CD4-positive, alpha-beta T cell (primary cell): ENCODE data around the gene AXDND1. TPM values are rescaled to one million over a fixed set of nuclear protein-coding genes. Genes with fewer than 3 reads are reported as not detected.
"Not testable (repeated sequence)": the region's sequence is repeated elsewhere in the genome, so short reads cannot be mapped to it uniquely, and the experiment has no call there.

Experiments
- ATAC-seq: fragments of 200-7000 bp; cut with Tn5 transposase; one replicate; pipeline ENCODE4 v1.10.0; 2022; ENCODE audit warnings: mild to moderate bottlenecking; ENCODE audit not compliant: poor library complexity
- CTCF ChIA-PET: fragments of 350-600 bp; sonication (Branson Sonifier 250); formaldehyde crosslinking; loops from one replicate; lab custom pipeline; 2021; ENCODE audit warnings: antibody characterized with exemption, inconsistent platforms; lab: Charles Lee
- POLR2A ChIA-PET: fragments of 350-600 bp; sonication (Branson Sonifier 250); formaldehyde crosslinking; loops from one replicate; lab custom pipeline; 2021; ENCODE audit warnings: antibody characterized with exemption, inconsistent platforms; lab: Charles Lee
- DNase-seq, 14 experiments: peaks; one replicate each; pipeline ENCODE4 v3.0.0-alpha.2; 2013 to 2020; ENCODE audit warnings: mixed read lengths in 2 of 14
- H3K27ac ChIP-seq, 2 donors: one replicate each; pipeline versions ENCODE4 v1.5.1 to v1.7.0; 2013; ENCODE audit warnings: low read length in 2 of 2, low read depth in 1 of 2, mild to moderate bottlenecking in 1 of 2
- H3K27me3 ChIP-seq, 2 experiments: 1 replicate in 1 of 2; 2 replicates in 1 of 2; pipeline versions ENCODE4 v1.6.1 to v1.7.0; 2013; ENCODE audit warnings: low read length in 2 of 2, control low read depth in 1 of 2, mild to moderate bottlenecking in 1 of 2, moderate library complexity in 1 of 2; ENCODE audit not compliant: insufficient read depth in 2 of 2, control insufficient read depth in 1 of 2
- H3K36me3 ChIP-seq: one replicate; pipeline ENCODE4 v1.6.1; 2013; ENCODE audit warnings: low read length, control low read depth; ENCODE audit not compliant: insufficient read depth
- H3K4me1 ChIP-seq: one replicate; pipeline ENCODE4 v1.6.1; 2013; ENCODE audit warnings: low read length, control low read depth; ENCODE audit not compliant: insufficient read depth
- H3K4me3 ChIP-seq: one replicate; pipeline ENCODE4 v1.5.1; 2013; ENCODE audit warnings: mild to moderate bottlenecking, low read length, moderate library complexity
- H3K9me3 ChIP-seq, 2 experiments: 1 replicate in 1 of 2; 2 replicates in 1 of 2; pipeline versions ENCODE4 v1.6.1 to v1.7.0; 2013; ENCODE audit warnings: low read length in 2 of 2, mild to moderate bottlenecking in 2 of 2, control low read depth in 1 of 2, moderate library complexity in 1 of 2; ENCODE audit not compliant: control insufficient read depth in 1 of 2, insufficient read depth in 1 of 2
- H3K27ac Mint-ChIP-seq: one replicate; pipeline ENCODE4 v1.8.0; 2020; ENCODE audit warnings: mixed read lengths
- H3K27me3 Mint-ChIP-seq: one replicate; pipeline ENCODE4 v1.8.0; 2021; ENCODE audit warnings: mixed read lengths
- H3K36me3 Mint-ChIP-seq: one replicate; pipeline ENCODE4 v1.8.0; 2021; ENCODE audit warnings: low read depth, mixed read lengths
- H3K4me1 Mint-ChIP-seq: one replicate; pipeline ENCODE4 v1.8.0; 2021; ENCODE audit warnings: low read depth, mixed read lengths
- H3K4me3 Mint-ChIP-seq: one replicate; pipeline ENCODE4 v1.8.0; 2020; ENCODE audit warnings: mild to moderate bottlenecking, mixed read lengths
- H3K9me3 Mint-ChIP-seq: one replicate; pipeline ENCODE4 v1.8.0; 2020; ENCODE audit warnings: mixed read lengths
- intact Hi-C, 2 experiments: fragments of 100-400 bp; cut with DNase I in 1 of 2; cut with micrococcal nuclease in 1 of 2; formaldehyde crosslinking; loops; one replicate each; pipeline versions ENCODE4 v1.15.1 to v1.9.0; 2023 to 2025; cut with DNase I, micrococcal nuclease
- total RNA-seq, 174 experiments: library from RNA in 2 of 174; stranded (reverse) in 2 of 174; gene quantifications; one replicate each; pipeline ENCODE4 v1.2.3 and lab custom pipeline; 2021 to 2026
- TF ChIP-seq, protein P1 (sequence below): fragments of 200-600 bp; IDR thresholded peaks from one replicate; pipeline ENCODE4 v1.8.0; 2022; ENCODE audit warnings: antibody characterized with exemption, mild to moderate bottlenecking

Gene AXDND1
- total RNA-seq, 2 experiments from 2014 or later = 1.1 TPM

DNA sequence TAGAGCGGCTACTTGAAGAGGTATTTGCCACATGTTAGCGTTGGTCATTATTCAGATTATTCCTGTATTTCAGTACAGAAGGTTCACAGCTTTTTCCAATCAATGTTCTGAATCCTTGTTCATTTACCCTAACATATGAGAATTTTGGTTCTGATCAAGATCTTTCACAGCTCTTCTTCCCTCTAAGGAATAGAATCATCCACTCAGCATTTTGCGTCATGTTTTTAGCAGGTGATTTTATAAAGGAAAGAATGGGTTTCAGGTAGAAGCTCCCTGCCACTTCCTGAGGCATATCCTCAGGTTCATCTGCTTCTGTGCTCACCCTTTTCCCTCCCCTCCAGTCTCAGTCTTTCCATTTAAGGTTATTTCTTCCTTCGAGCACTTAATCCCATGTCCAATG is 143.6 kb downstream of the AXDND1 start:
- Histone ChIP-seq H3K36me3 (no peaks in the 10 kb centered on the region), H3K27me3 (no peaks in the 10 kb centered on the region), H3K4me3 (no peak overlapping the region), H3K4me1 (no peaks in the 10 kb centered on the region), H3K9me3 (no peaks in the 10 kb centered on the region), H3K27ac (no peak overlapping the region)
- Mint-ChIP-seq H3K4me1 (no peaks in the 10 kb centered on the region), H3K27ac (no peak overlapping the region), H3K36me3 (no peaks in the 10 kb centered on the region), H3K9me3 (peaks cover 3% of the 10 kb centered on the region), H3K4me3 (no peak overlapping the region), H3K27me3 (no peaks in the 10 kb centered on the region)
- no peak for ATAC-seq
- ChIA-PET CTCF (no interaction called here), POLR2A (no interaction called here)
- intact Hi-C loops = no loop called here
- TF ChIP-seq, protein P1, sequence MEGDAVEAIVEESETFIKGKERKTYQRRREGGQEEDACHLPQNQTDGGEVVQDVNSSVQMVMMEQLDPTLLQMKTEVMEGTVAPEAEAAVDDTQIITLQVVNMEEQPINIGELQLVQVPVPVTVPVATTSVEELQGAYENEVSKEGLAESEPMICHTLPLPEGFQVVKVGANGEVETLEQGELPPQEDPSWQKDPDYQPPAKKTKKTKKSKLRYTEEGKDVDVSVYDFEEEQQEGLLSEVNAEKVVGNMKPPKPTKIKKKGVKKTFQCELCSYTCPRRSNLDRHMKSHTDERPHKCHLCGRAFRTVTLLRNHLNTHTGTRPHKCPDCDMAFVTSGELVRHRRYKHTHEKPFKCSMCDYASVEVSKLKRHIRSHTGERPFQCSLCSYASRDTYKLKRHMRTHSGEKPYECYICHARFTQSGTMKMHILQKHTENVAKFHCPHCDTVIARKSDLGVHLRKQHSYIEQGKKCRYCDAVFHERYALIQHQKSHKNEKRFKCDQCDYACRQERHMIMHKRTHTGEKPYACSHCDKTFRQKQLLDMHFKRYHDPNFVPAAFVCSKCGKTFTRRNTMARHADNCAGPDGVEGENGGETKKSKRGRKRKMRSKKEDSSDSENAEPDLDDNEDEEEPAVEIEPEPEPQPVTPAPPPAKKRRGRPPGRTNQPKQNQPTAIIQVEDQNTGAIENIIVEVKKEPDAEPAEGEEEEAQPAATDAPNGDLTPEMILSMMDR = no peak
- DNase-seq = no peak

DNA sequence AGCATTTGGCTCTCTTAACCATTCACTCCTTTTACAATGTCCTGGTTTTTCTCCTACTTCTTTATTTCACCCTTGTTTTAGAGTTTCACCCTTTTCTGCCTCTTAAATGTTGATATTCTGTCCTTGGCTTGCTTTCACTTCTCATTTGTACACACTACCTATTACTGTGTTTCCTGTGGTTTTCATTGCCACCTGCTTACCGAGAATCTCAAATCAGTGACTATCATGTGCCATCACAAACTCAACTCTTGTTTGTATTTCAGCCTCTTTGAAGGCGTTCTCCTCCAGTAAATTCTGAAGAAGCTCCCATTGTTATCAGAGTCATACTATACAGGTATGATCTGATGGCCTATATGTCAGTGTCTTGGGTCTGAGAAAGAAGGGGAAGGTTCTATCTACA is 144.3 kb downstream of the AXDND1 start:
- ATAC-seq (no peak), DNase-seq (no peak)
- CTCF ChIA-PET = no interaction called here
- Histone ChIP-seq H3K36me3 (no peaks in the 10 kb centered on the region), H3K27ac (no peak overlapping the region), H3K4me1 (no peaks in the 10 kb centered on the region), H3K9me3 (no peaks in the 10 kb centered on the region), H3K27me3 (no peaks in the 10 kb centered on the region), H3K4me3 (no peak overlapping the region)
- Mint-ChIP-seq H3K4me3 (no peak overlapping the region), H3K9me3 (peaks cover 3% of the 10 kb centered on the region), H3K27me3 (no peaks in the 10 kb centered on the region), H3K4me1 (no peaks in the 10 kb centered on the region), H3K36me3 (no peaks in the 10 kb centered on the region), H3K27ac (no peak overlapping the region)
- POLR2A ChIA-PET = no interaction called here
- TF ChIP-seq, protein P1 = no peak
- intact Hi-C loops = no loop called here

DNA sequence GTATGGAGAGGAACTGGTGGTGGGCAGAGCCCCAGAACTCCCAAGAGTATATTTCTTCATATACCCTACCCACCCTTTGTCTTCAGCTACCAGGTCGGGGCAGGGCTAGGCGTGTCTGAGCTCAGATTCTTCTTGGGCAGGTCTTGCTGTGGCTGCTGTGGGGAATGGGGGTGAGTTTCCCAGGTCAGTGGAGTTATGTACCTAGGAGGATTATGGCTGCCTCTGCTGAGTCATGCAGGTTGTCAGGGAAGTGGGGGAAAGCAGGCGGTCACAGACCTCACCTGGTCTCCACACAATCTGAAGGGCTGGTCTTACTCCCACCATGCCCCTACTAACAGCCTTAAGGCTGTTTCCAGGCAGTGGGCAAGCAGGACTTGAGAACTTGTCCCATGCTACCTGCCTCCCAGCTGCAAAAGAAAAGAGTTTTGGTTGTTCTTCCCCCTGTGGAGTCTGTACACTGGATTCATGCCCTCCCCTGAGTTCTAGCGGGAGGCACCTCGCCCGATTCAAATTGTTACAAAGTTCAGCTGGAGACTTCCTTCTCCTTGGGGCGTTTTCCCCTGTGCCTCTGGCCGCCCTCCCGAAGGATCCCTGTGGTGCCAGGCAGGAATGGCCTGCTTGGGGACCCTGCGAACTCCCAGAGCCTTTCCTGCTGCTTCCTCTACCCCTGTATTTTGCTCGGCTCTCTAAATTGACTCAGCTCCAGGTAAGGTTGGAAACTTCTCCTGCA is 151.4 kb downstream of the AXDND1 start:
- H3K27ac Mint-ChIP-seq = no peak overlapping the region
- POLR2A ChIA-PET = no interaction called here
- ATAC-seq (no peak), DNase-seq (no peak)
- Histone ChIP-seq H3K9me3 (no peaks in the 10 kb centered on the region), H3K4me1 (no peaks in the 10 kb centered on the region), H3K27me3 (peaks cover 0 to 5% of the 10 kb centered on the region in 2 experiments), H3K36me3 (no peaks in the 10 kb centered on the region), H3K27ac (no peak overlapping the region), H3K4me3 (no peak overlapping the region)
- H3K4me1 Mint-ChIP-seq = no peaks in the 10 kb centered on the region
- TF ChIP-seq, protein P1 = no peak
- H3K9me3 Mint-ChIP-seq = peaks cover 9% of the 10 kb centered on the region
- CTCF ChIA-PET = no interaction called here
- H3K27me3 Mint-ChIP-seq = peaks cover 24% of the 10 kb centered on the region
- H3K4me3 Mint-ChIP-seq = no peak overlapping the region
- no peaks in the 10 kb centered on the region for H3K36me3 Mint-ChIP-seq
- intact Hi-C loops = no loop called here

DNA sequence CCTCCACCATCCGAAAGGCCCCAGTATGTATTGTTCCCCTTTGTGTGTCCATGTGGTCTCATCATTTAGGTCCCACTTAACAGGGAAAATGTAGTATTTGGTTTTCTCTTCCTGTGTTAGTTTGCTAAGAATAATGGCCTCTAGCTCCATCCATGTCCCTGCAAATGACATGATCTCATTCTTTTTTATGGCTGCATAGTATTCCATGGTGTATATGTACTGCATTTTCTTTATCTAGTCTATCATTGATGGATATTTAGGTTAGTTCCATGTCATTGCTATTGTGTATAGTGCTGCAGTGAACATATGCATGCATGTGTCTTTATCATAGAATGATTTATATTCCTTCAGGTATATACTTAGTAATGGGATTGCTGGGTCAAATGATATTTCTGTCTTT is 152.8 kb downstream of the AXDND1 start:
- DNase-seq, H3K4me1 Mint-ChIP-seq, H3K27ac ChIP-seq, H3K36me3 Mint-ChIP-seq, CTCF ChIA-PET, H3K4me1 ChIP-seq, H3K4me3 ChIP-seq, H3K36me3 ChIP-seq, POLR2A ChIA-PET, H3K9me3 Mint-ChIP-seq, intact Hi-C loops, ATAC-seq, H3K4me3 Mint-ChIP-seq, H3K27me3 ChIP-seq, H3K9me3 ChIP-seq, H3K27ac Mint-ChIP-seq: not testable (repeated sequence)
- peaks cover 27% of the 10 kb centered on the region for H3K27me3 Mint-ChIP-seq
